ENCODE measurements around the gene TTLL5. TPM values are rescaled to one million over a fixed set of nuclear protein-coding genes. Genes with fewer than 3 reads are reported as not detected.

TTLL5 gene
- total and polyA plus RNA-seq, 2 of the 4 experiments (the other 2 are of a cell fraction), result 11.9 to 16.7 TPM

- no peak overlapping the region for H3K23ac ChIP-seq (ENCODE audit: low read depth, low read length)
- CTCF ChIA-PET, result interaction anchor here (9.8 kb wide), 1 partner anchor 76 kb away, joined by 125 read pairs; the partner anchor contains the start of gene FLVCR2
- dilution Hi-C loops (cut with HindIII; ENCODE audit: low sequenced_read_pairs, unreplicated experiment) (no loop called here), in situ Hi-C loops (cut with MboI; ENCODE audit: low sequenced_read_pairs) (loop anchor here (5.0 kb wide), 1 partner anchor 77 kb away; the partner anchor contains the start of gene FLVCR2), intact Hi-C loops (cut with micrococcal nuclease) (loop anchor here (1.0 to 2.0 kb wide), 3 partner anchors 77 to 347 kb away; no protein-coding TSS in a partner anchor)
- H3K27ac ChIP-seq (ENCODE audit: insufficient read depth, low read length), result no peak overlapping the region
- peaks cover 10% of the 10 kb centered on the region; the same call in 1 of the 2 replicates for H3K36me3 ChIP-seq (ENCODE audit: control insufficient read depth, insufficient read depth, low read length)
- H3K4me1 ChIP-seq (ENCODE audit: control insufficient read depth, insufficient read depth, low read length), result no peaks in the 10 kb centered on the region
- H3K79me1 ChIP-seq (ENCODE audit: low read depth in 1 of 2, low read length in 2 of 2), result no peaks in the 10 kb centered on the region
- H2BK15ac ChIP-seq (ENCODE audit: low read depth, low read length), result no peak overlapping the region
- no peak overlapping the region for H3K4me3 ChIP-seq (ENCODE audit: insufficient read depth, low read depth, low read length)
- no peak overlapping the region for H2AK9ac ChIP-seq (replicated peaks; ENCODE audit: low read depth, low read length, poor library complexity)
- no peak overlapping the region for H3K14ac ChIP-seq (replicated peaks; ENCODE audit: low read depth, low read length)
- H3K56ac ChIP-seq (ENCODE audit: extremely low read depth, insufficient read depth, low read length), result no peak overlapping the region
- H4K5ac ChIP-seq (ENCODE audit: low read depth, low read length), result no peak overlapping the region
- H2AFZ ChIP-seq (replicated peaks; ENCODE audit: low read length, poor library complexity), result no peak overlapping the region
- H2BK120ac ChIP-seq (ENCODE audit: low read depth, low read length), result no peak overlapping the region
- whole genome bisulfite sequencing, 2 experiments (ENCODE audit: extremely low coverage in 2 of 2, insufficient read length in 1 of 2), result no CpG with 5 or more reads among the region's 4 CpGs
- POLR2A ChIA-PET (ENCODE audit: unreplicated experiment), result interaction anchor here (1.1 kb wide), 1 partner anchor 76 kb away, joined by 3 read pairs; no protein-coding TSS in a partner anchor
- no peak overlapping the region for H3K9ac ChIP-seq (ENCODE audit: low read depth, low read length)
- H2AK5ac ChIP-seq (ENCODE audit: low read depth, low read length), result no peak overlapping the region
- no TSS peak for BruUV-seq (replicated peaks)
- H3K9me3 ChIP-seq (ENCODE audit: control insufficient read depth, insufficient read depth, low read length), result no peaks in the 10 kb centered on the region
- H4K91ac ChIP-seq (ENCODE audit: insufficient read depth, low read depth, low read length), result no peak overlapping the region
- H2BK5ac ChIP-seq (ENCODE audit: low read depth, low read length, poor library complexity, severe bottlenecking), result no peak overlapping the region
- peak; percentile 99 for ATAC-seq (ENCODE audit: low read depth)
- H3K18ac ChIP-seq (ENCODE audit: low read depth, low read length), result no peak overlapping the region
- no peaks in the 10 kb centered on the region for H4K20me1 ChIP-seq (ENCODE audit: insufficient read depth, low read length)
- no peak overlapping the region for H2BK20ac ChIP-seq (ENCODE audit: low read depth, low read length)
- H3K9me1 ChIP-seq (ENCODE audit: insufficient read depth, low read length), result peaks cover 2% of the 10 kb centered on the region; the same call in 1 of the 2 replicates
- H4K8ac ChIP-seq (ENCODE audit: low read depth in 2 of 2, low read length in 2 of 2), result no peak overlapping the region
- no peak overlapping the region for H3K4ac ChIP-seq (ENCODE audit: low read depth, low read length)
- H3K4me2 ChIP-seq (ENCODE audit: low read depth, low read length), result no peak overlapping the region
- H3K27me3 ChIP-seq (ENCODE audit: control insufficient read depth, insufficient read depth, low read length), result no peaks in the 10 kb centered on the region
- peak; percentile 53 for DNase-seq
- TF ChIP-seq RFX5 (IDR thresholded peaks at IDR 0.05; ENCODE audit: low read depth, low read length) (no peak), POLR2A (IDR thresholded peaks at IDR 0.05; ENCODE audit: low read depth, low read length) (no peak), ELK1 (IDR thresholded peaks at IDR 0.05; ENCODE audit: borderline replicate concordance, low read depth, low read length) (no peak), RCOR1 (IDR thresholded peaks at IDR 0.05; ENCODE audit: insufficient replicate concordance, low read length) (no peak), SMC3 (IDR thresholded peaks at IDR 0.05; ENCODE audit: low read depth, low read length) (peak; percentile 94), MAFK (IDR thresholded peaks at IDR 0.05; ENCODE audit: low read depth, low read length) (no peak), MXI1 (IDR thresholded peaks at IDR 0.05; ENCODE audit: borderline replicate concordance, low read depth, low read length) (no peak), RAD21 (IDR thresholded peaks at IDR 0.05; ENCODE audit: low read length) (peak; percentile 90), CHD1 (IDR thresholded peaks at IDR 0.05; ENCODE audit: low read depth, low read length) (no peak), CTCF (conservative IDR thresholded peaks at IDR 0.05; ENCODE audit: low read depth, low read length) (peak; percentile 95), BHLHE40 (IDR thresholded peaks at IDR 0.05; ENCODE audit: low read depth, low read length) (no peak), NFE2L2 (IDR thresholded peaks at IDR 0.05; ENCODE audit: low read depth, low read length) (no peak), USF2 (IDR thresholded peaks at IDR 0.05; ENCODE audit: low read depth, low read length) (no peak), FOS (IDR thresholded peaks at IDR 0.05; ENCODE audit: low read depth, low read length) (no peak), CEBPB (IDR thresholded peaks at IDR 0.05; ENCODE audit: low read depth, low read length) (no peak)
Measured at GRCh38 chr14:75654127-75654732, 6.8 kb upstream of the TTLL5 start.
